ENCODE results near the gene TMEM80. TPM values are rescaled to one million over a fixed set of nuclear protein-coding genes. Genes with fewer than 3 reads are reported as not detected.
A peak's percentile ranks its signal among the peaks of the same experiment; 100 is the strongest.

TMEM80 gene
- total and polyA plus RNA-seq, 10 of the 15 experiments (the other 5 are each of a cell fraction or from before 2014, with no cell fraction given) = 6.7 to 30.9 (median 20.7) TPM

DNA sequence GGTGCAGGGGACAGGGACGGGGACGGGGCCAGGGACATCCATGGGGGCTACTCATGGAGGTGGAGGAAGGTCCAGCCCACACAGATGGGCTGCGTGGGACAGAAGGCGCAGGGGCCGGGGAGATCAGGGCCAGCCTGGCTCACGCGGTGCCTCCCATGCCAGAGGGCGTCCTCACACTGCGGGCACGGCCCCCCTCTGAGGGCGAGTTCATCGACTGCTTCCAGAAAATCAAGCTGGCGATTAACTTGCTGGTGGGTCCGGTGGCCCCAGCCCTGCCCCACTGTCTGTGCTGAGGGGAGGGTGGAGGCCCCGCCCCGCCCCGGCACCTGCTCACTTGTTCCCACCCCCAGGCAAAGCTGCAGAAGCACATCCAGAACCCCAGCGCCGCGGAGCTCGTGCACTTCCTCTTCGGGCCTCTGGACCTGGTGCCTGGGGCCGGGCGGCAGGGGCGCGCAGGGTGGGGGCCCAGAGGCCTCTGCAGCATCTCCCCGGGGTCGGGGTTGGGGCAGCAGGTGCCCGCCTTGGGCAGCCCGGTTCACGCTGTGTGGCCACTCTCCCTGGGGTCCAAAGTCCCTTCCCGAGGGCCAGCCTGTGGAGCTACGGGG lies 26.2 kb downstream of the TMEM80 start:
- Histone ChIP-seq H3K79me2 (ENCODE audit: control insufficient read depth, insufficient read depth, low read length) (no peaks in the 10 kb centered on the region), H3K36me3 (ENCODE audit: control insufficient read depth in 2 of 2, insufficient read depth in 2 of 2, low read length in 1 of 2) (no peaks in the 10 kb centered on the region), H3K9ac (ENCODE audit: control insufficient read depth, insufficient read depth, low read length) (no peak overlapping the region), H4K20me1 (ENCODE audit: control insufficient read depth, insufficient read depth) (no peaks in the 10 kb centered on the region), H3K4me3 (no peak overlapping the region), H3K27me3 (replicated peaks in 1 of 2; ENCODE audit: control insufficient read depth in 2 of 2, insufficient read depth in 2 of 2, low read length in 1 of 2) (0 out of 4 replicates have a peak, but pooled peaks cover 0 to 3% of the 10 kb centered on the region in 2 experiments), H3K27ac (ENCODE audit: control insufficient read depth, insufficient read depth) (no peak overlapping the region), H3K9me3 (replicated peaks; ENCODE audit: control insufficient read depth, insufficient read depth, low read length) (no peaks in the 10 kb centered on the region), H2AFZ (ENCODE audit: control insufficient read depth, low read depth, low read length) (no peak overlapping the region), H3K4me2 (ENCODE audit: control insufficient read depth, insufficient read depth) (peak overlapping the region; percentile 64), H3K4me1 (ENCODE audit: control insufficient read depth, insufficient read depth, low read length) (peaks cover 17% of the 10 kb centered on the region)
- RAD21 ChIA-PET (ENCODE audit: unreplicated experiment) = interaction anchor here (0.6 to 6.3 kb wide), 13 partner anchors 10 to 282 kb away, joined by 3 to 112 read pairs (median 3); partner anchors contain the start of genes DEAF1, EPS8L2, IRF7 and TMEM80
- POLR2A ChIA-PET = interaction anchor here (0.6 to 8.2 kb wide), 8 partner anchors 15 to 194 kb away, joined by 3 to 72 read pairs (median 4); partner anchors contain the start of genes DEAF1, TALDO1 and TMEM80
- peak; percentile 65 for ATAC-seq
- CTCF ChIA-PET = interaction anchor here (0.7 to 8.6 kb wide), 10 partner anchors 12 to 204 kb away, joined by 3 to 127 read pairs (median 9); partner anchors contain the start of genes DEAF1, LMNTD2 and TMEM80
- SMC1A ChIA-PET (ENCODE audit: uncharacterized antibody, unreplicated experiment) = interaction anchor here (0.8 to 2.7 kb wide), 8 partner anchors 22 to 167 kb away, joined by 3 to 30 read pairs (median 4); partner anchors contain the start of gene TMEM80
- WGBS (ENCODE audit: insufficient coverage, insufficient replicate concordance, low lambda C conversion rate, missing lambda C conversion rate) = 1% methylated on average over 29 of the region's 33 CpGs
- intact Hi-C loops (cut with micrococcal nuclease; ENCODE audit: unreplicated experiment) = loop anchor here (2.0 to 5.0 kb wide), 4 partner anchors 25 to 167 kb away; partner anchors contain the start of gene IRF7
- BruUV-seq (replicated peaks) = no TSS peak
- no peak for DNase-seq (ENCODE audit: low read depth, low spot score)
- in situ Hi-C loops (cut with MboI) = loop anchor here (10.0 kb wide), 1 partner anchor 57 kb away; no protein-coding TSS in a partner anchor
- FAIRE-seq = no peak
- no peak for TF ChIP-seq TAF1 (IDR thresholded peaks at IDR 0.05; ENCODE audit: borderline replicate concordance, low read depth, low read length)
- no peak for TF ChIP-seq NFYA (IDR thresholded peaks at IDR 0.05; ENCODE audit: borderline replicate concordance, low read depth, low read length)
- TF ChIP-seq MXI1 (IDR thresholded peaks at IDR 0.05; ENCODE audit: low read depth, low read length) = no peak
- TF ChIP-seq BHLHE40 (IDR thresholded peaks at IDR 0.05; ENCODE audit: borderline replicate concordance in 1 of 2, low read depth in 2 of 2, low read length in 1 of 2) = peak in 1 of 2 experiments; percentile 49; a peak in 1 of 4 replicates
- no peak for TF ChIP-seq MYC (IDR thresholded peaks at IDR 0.05; ENCODE audit: insufficient read depth, insufficient read length, insufficient replicate concordance, low read length, severe bottlenecking)
- TF ChIP-seq SUPT20H (IDR thresholded peaks at IDR 0.05; ENCODE audit: borderline replicate concordance, control insufficient read depth, low read depth, low read length) = no peak
- peak; percentile 78; the same call in 1 of the 2 replicates for TF ChIP-seq SPI1 (IDR thresholded peaks at IDR 0.05; ENCODE audit: borderline replicate concordance, insufficient read depth, low read depth, low read length)
- TF ChIP-seq HDAC2 (IDR thresholded peaks at IDR 0.05) = no peak
- no peak for TF ChIP-seq RAD21 (IDR thresholded peaks at IDR 0.05; ENCODE audit: insufficient read depth, low read depth, low read length)
- TF ChIP-seq PRDM15 (CRISPR knock-in tag; IDR thresholded peaks at IDR 0.05) = no peak
- no peak for TF ChIP-seq ZNF687 (IDR thresholded peaks at IDR 0.05)
- TF ChIP-seq TCF3 (IDR thresholded peaks at IDR 0.05; ENCODE audit: borderline replicate concordance, insufficient read depth, low read depth, low read length) = no peak

Data from GM12878 (cell line).